ENCODE measurements around the gene NCS1. TPM values are rescaled to one million over a fixed set of nuclear protein-coding genes. Genes with fewer than 3 reads are reported as not detected.

Gene NCS1
- total RNA-seq, 3 donors from 2014 or later = 4.1 to 196 (median 10.7) TPM

- H3K9me3 ChIP-seq = no peaks in the 10 kb centered on the region
- H3K36me3 ChIP-seq (ENCODE audit: low read depth) = no peaks in the 10 kb centered on the region
- intact Hi-C loops (cut with DNase I, micrococcal nuclease) = no loop called here
- TF ChIP-seq, protein P1, sequence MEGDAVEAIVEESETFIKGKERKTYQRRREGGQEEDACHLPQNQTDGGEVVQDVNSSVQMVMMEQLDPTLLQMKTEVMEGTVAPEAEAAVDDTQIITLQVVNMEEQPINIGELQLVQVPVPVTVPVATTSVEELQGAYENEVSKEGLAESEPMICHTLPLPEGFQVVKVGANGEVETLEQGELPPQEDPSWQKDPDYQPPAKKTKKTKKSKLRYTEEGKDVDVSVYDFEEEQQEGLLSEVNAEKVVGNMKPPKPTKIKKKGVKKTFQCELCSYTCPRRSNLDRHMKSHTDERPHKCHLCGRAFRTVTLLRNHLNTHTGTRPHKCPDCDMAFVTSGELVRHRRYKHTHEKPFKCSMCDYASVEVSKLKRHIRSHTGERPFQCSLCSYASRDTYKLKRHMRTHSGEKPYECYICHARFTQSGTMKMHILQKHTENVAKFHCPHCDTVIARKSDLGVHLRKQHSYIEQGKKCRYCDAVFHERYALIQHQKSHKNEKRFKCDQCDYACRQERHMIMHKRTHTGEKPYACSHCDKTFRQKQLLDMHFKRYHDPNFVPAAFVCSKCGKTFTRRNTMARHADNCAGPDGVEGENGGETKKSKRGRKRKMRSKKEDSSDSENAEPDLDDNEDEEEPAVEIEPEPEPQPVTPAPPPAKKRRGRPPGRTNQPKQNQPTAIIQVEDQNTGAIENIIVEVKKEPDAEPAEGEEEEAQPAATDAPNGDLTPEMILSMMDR (IDR thresholded peaks at IDR 0.05) = no peak
- no peak for DNase-seq
- ATAC-seq = no peak
- H3K4me1 ChIP-seq (ENCODE audit: low read depth) = no peaks in the 10 kb centered on the region
- H3K4me3 ChIP-seq = no peak overlapping the region
These were observed 45.6 kb downstream of the NCS1 start for GRCh38 chr9:130217838-130218237.

DNA sequence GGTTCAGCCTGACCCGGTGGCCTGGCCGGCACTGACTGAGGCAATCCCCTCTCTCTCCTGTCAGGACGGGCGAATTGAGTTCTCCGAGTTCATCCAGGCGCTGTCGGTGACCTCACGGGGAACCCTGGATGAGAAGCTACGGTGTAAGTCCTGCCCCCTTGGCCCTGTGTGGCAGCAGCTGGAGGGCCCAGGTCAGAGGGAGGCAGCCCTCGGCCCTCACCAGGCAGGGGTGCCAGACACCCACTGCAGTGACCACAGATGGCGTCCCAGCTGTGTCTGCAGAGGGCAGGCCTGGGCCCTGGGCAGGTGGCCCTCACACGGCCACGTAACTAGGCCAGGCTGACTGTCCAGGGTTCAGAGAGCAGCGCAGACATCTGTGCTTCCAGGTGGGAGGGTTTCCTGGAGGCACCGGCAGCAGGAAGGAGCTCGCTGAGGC is 47.5 kb downstream of the NCS1 start:
- Histone ChIP-seq H3K4me3 (no peak overlapping the region), H3K36me3 (ENCODE audit: low read depth) (no peaks in the 10 kb centered on the region), H3K4me1 (ENCODE audit: low read depth) (no peaks in the 10 kb centered on the region), H3K9me3 (no peaks in the 10 kb centered on the region)
- intact Hi-C loops (cut with DNase I, micrococcal nuclease) = no loop called here
- ATAC-seq = no peak
- DNase-seq = no peak
- TF ChIP-seq, protein P1 (IDR thresholded peaks at IDR 0.05) = no peak

DNA sequence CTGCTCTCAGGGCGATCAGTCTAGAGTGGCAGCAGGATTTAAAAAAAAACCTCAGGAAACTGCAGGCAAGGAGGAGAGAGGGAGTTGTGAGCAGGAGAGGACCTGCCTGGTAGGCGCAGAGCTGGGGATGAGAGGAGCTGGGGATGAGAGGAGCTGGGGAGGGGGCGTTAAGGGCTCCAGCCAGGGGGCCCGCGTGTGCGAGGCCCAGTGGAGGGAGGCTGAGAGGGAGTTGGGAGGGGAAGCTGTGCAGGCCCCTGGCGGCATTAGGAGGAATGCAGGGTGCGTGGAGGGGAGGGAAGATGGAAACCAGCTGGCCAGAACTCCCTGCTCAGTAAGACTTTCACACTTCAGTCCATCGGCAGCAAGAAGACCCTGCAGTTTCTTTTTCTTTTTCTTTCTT is 48.1 kb downstream of the NCS1 start:
- Histone ChIP-seq H3K4me3 (no peak overlapping the region), H3K9me3 (no peaks in the 10 kb centered on the region), H3K36me3 (ENCODE audit: low read depth) (no peaks in the 10 kb centered on the region), H3K4me1 (ENCODE audit: low read depth) (no peaks in the 10 kb centered on the region)
- TF ChIP-seq, protein P1 (IDR thresholded peaks at IDR 0.05) = no peak
- DNase-seq (no peak), ATAC-seq (no peak)
- intact Hi-C loops (cut with DNase I, micrococcal nuclease) = no loop called here

GRCh38 chr9:130222833-130223232 is 50.6 kb downstream of the NCS1 start:
- no peak for DNase-seq
- ATAC-seq = no peak
- intact Hi-C loops (cut with DNase I, micrococcal nuclease) = no loop called here
- no peaks in the 10 kb centered on the region for H3K4me1 ChIP-seq (ENCODE audit: low read depth)
- TF ChIP-seq, protein P1 (IDR thresholded peaks at IDR 0.05) = no peak
- peaks cover 5% of the 10 kb centered on the region for H3K9me3 ChIP-seq
- no peak overlapping the region for H3K4me3 ChIP-seq
- no peaks in the 10 kb centered on the region for H3K36me3 ChIP-seq (ENCODE audit: low read depth)

- intact Hi-C loops (cut with DNase I, micrococcal nuclease) = no loop called here
- no peak overlapping the region for H3K4me3 ChIP-seq
- ATAC-seq (no peak), DNase-seq (no peak)
- no peaks in the 10 kb centered on the region for H3K4me1 ChIP-seq (ENCODE audit: low read depth)
- H3K36me3 ChIP-seq (ENCODE audit: low read depth) = no peaks in the 10 kb centered on the region
- H3K9me3 ChIP-seq = peaks cover 11% of the 10 kb centered on the region
- TF ChIP-seq, protein P1 (IDR thresholded peaks at IDR 0.05) = no peak
These were observed 52.9 kb downstream of the NCS1 start for GRCh38 chr9:130225071-130225470.

- no peaks in the 10 kb centered on the region for H3K4me1 ChIP-seq (ENCODE audit: low read depth)
- no peaks in the 10 kb centered on the region for H3K36me3 ChIP-seq (ENCODE audit: low read depth)
- intact Hi-C loops (cut with DNase I, micrococcal nuclease) = no loop called here
- ATAC-seq (no peak), DNase-seq (no peak)
- TF ChIP-seq, protein P1 (IDR thresholded peaks at IDR 0.05) = no peak
- H3K9me3 ChIP-seq = peaks cover 11% of the 10 kb centered on the region
- no peak overlapping the region for H3K4me3 ChIP-seq
These were observed 53.4 kb downstream of the NCS1 start for GRCh38 chr9:130225586-130225985.

Measured in mucosa of descending colon (tissue), 3 donors.